Ascending aorta (tissue), 2 donors: Measurements from ENCODE around the gene GAREM1. TPM values are rescaled to one million over a fixed set of nuclear protein-coding genes. Genes with fewer than 3 reads are reported as not detected.

Experiments used
- DNase-seq, 2 donors: peaks; one replicate each; pipeline ENCODE4 v3.0.0-alpha.2; 2019; ENCODE audit warnings: low spot score in 2 of 2
- H3K27ac ChIP-seq, 2 donors: fragments of 200-600 bp; sonication (generic); one replicate each; pipeline ENCODE4 v1.5.1; 2016 to 2017; ENCODE audit warnings: mild to moderate bottlenecking in 1 of 2
- H3K27me3 ChIP-seq: fragments of 200-600 bp; sonication (generic); one replicate; pipeline ENCODE4 v1.5.1; 2017
- H3K36me3 ChIP-seq, 2 donors: fragments of 200-600 bp; sonication (generic); one replicate each; pipeline ENCODE4 v1.5.1; 2016
- H3K4me1 ChIP-seq, 2 donors: fragments of 200-600 bp; sonication (generic); one replicate each; pipeline ENCODE4 v1.5.1; 2016 to 2017; ENCODE audit warnings: mild to moderate bottlenecking in 1 of 2
- H3K4me3 ChIP-seq, 2 donors: fragments of 200-600 bp; sonication (generic); one replicate each; pipeline ENCODE4 v1.5.1; 2016 to 2017; ENCODE audit warnings: mild to moderate bottlenecking in 1 of 2
- H3K9me3 ChIP-seq, 2 donors: fragments of 200-600 bp; sonication (generic); one replicate each; pipeline ENCODE4 v1.5.1; 2016
- intact Hi-C: fragments of 100-400 bp; cut with DNase I; formaldehyde crosslinking; loops from one replicate; pipeline ENCODE4 v1.15.1; 2023
- total RNA-seq: library from RNA; depleted of rRNA; stranded (reverse); fragments of >200 nt; gene quantifications from one replicate; pipeline ENCODE4 v1.1.0, GENCODE V29; 2016
- TF ChIP-seq, protein P1 (sequence below), 3 experiments: fragments of 200-600 bp in 2 of 3; fragments of 450-650 bp in 1 of 3; sonication (generic) in 2 of 3; IDR thresholded peaks; one replicate each; pipeline ENCODE4 v1.5.1; 2016 to 2019; ENCODE audit warnings: antibody characterized with exemption in 3 of 3, mild to moderate bottlenecking in 1 of 3, moderate library complexity in 1 of 3

GAREM1 gene
- total RNA-seq, 1 donor from 2014 or later, result 8.9 TPM

DNA sequence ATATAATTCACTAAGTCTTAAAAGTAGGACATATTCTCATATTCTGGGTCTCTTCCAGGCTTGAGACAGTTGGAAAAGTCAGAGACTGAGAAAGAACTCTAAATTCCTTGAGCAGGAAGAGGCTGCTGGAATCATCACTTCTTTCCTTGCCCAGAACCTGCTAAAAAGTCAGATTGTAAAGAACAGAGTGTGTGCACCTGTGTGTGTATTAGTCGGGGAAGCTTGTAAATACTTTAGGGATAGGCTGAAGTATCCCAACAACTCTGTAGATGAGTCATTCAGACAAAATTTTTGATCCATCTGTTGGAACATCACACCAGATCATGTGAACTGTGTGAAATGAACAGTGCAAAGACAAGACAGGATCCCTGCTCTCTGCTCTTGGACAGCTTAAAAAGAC is 16.1 kb downstream of the GAREM1 start:
- intact Hi-C loops, result no loop called here

DNA sequence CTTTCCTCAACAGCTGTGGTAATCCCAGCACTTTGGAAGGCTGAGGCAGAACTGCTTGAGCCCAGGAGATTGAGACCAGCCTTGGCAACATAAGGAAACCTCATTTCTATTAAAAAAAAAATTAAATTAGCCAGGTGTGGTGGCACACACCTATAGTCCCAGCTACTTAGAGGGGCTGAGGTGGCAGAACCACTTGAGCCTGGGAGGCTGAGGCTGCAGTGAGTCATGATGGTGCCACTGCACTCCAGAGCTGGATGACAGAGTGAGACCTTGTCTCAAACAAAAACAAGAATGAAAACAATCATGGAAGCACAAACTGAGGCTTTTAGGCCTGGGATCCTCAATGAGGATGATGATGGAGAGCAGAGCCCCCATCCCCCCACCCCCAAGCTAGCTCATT is 19.8 kb downstream of the GAREM1 start:
- H3K9me3 ChIP-seq, result no peaks in the 10 kb centered on the region
- no peak overlapping the region for H3K4me3 ChIP-seq
- TF ChIP-seq, protein P1, sequence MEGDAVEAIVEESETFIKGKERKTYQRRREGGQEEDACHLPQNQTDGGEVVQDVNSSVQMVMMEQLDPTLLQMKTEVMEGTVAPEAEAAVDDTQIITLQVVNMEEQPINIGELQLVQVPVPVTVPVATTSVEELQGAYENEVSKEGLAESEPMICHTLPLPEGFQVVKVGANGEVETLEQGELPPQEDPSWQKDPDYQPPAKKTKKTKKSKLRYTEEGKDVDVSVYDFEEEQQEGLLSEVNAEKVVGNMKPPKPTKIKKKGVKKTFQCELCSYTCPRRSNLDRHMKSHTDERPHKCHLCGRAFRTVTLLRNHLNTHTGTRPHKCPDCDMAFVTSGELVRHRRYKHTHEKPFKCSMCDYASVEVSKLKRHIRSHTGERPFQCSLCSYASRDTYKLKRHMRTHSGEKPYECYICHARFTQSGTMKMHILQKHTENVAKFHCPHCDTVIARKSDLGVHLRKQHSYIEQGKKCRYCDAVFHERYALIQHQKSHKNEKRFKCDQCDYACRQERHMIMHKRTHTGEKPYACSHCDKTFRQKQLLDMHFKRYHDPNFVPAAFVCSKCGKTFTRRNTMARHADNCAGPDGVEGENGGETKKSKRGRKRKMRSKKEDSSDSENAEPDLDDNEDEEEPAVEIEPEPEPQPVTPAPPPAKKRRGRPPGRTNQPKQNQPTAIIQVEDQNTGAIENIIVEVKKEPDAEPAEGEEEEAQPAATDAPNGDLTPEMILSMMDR (IDR thresholded peaks at IDR 0.05), result no peak
- intact Hi-C loops, result no loop called here
- no peak overlapping the region for H3K27ac ChIP-seq
- H3K4me1 ChIP-seq, result peaks cover 0 to 3% of the 10 kb centered on the region in 2 donors
- DNase-seq, result no peak
- H3K27me3 ChIP-seq, result no peaks in the 10 kb centered on the region
- no peaks in the 10 kb centered on the region for H3K36me3 ChIP-seq

More for the DNA sequence above, 16.1 kb downstream of the GAREM1 start:
- Histone ChIP-seq H3K9me3 (no peaks in the 10 kb centered on the region), H3K27ac (no peak overlapping the region), H3K4me3 (no peak overlapping the region), H3K27me3 (no peaks in the 10 kb centered on the region), H3K36me3 (no peaks in the 10 kb centered on the region), H3K4me1 (peaks cover 0 to 3% of the 10 kb centered on the region in 2 donors)
- TF ChIP-seq, protein P1 (IDR thresholded peaks at IDR 0.05), result no peak
- DNase-seq, result no peak

DNA sequence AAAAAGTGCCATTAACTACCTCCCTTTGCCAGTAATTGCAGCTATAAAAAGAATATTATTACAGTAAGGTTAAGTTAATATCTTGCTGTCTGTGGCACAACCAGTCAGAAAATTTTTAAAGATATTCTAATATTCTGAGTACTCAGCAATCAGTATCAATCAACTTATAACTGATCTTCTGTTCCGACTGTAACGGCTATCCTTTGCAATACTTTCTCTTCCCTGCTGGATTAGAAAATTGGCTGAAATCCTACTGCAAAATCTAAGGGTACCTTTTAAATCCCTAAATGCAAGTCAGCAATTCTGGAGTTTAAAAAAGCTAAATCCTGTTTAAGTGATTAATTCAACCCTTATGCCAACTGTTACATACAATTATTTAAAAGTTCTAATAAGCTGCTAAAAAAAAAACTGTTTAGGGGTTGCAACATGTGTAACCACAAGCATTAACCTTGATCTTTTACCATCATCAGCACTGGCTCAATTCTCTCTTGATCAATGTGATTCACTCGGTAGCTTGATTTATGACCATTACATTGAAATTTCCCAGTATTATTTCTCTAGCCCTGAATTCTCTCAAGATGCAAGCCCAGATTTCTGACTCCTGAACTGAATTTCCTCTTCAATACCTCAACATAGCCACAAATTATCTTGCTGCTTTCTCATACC is 20.5 kb downstream of the GAREM1 start:
- H3K9me3 ChIP-seq, result no peaks in the 10 kb centered on the region
- DNase-seq, result no peak
- H3K27me3 ChIP-seq, result no peaks in the 10 kb centered on the region
- H3K27ac ChIP-seq, result no peak overlapping the region
- TF ChIP-seq, protein P1 (IDR thresholded peaks at IDR 0.05), result no peak
- intact Hi-C loops, result no loop called here
- H3K4me1 ChIP-seq, result peaks cover 0 to 3% of the 10 kb centered on the region in 2 donors
- no peaks in the 10 kb centered on the region for H3K36me3 ChIP-seq
- no peak overlapping the region for H3K4me3 ChIP-seq

DNA sequence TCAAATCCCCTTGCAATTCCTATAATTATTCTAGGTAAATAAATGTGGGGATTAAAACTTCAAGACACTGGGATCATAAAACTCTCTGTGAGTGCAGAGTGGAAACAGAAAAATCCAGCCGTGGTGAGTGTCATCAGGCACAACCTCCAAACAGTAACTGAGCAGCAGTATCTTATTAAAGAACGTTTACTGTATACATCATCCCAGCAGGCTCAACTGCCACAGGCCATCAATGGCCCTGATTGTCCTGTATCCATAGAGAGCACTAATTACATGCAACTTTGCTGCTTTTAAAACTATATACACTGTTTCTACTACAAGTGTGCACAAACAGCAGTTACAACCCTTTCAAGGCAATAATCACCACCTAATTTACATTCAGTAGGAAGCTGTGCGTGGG is 23.9 kb downstream of the GAREM1 start:
- Histone ChIP-seq H3K4me3 (no peak overlapping the region), H3K36me3 (no peaks in the 10 kb centered on the region), H3K9me3 (no peaks in the 10 kb centered on the region), H3K27ac (no peak overlapping the region), H3K4me1 (peaks cover 0 to 10% of the 10 kb centered on the region in 2 donors), H3K27me3 (no peaks in the 10 kb centered on the region)
- TF ChIP-seq, protein P1 (IDR thresholded peaks at IDR 0.05), result no peak
- DNase-seq, result no peak
- intact Hi-C loops, result no loop called here

DNA sequence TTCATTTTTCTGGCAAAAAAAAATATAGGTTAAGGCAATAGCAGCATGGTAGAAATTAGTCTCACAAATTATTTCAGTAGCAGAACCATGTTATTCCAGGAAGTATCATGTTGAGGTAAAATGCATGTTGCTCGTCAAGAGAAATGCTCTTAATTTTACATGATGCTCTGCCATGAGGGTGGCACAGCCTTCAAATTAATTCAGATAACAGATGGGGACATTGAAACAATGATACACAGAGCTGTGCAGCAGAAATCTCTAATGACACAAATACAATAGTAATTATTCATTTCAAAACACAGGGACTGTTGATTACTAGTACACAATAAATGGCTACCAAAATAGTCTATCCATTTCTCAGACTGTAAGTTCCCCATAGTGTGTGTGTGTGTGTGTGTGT is 24.8 kb downstream of the GAREM1 start:
- H3K4me3 ChIP-seq, result no peak overlapping the region
- intact Hi-C loops, result no loop called here
- H3K9me3 ChIP-seq, result no peaks in the 10 kb centered on the region
- no peaks in the 10 kb centered on the region for H3K36me3 ChIP-seq
- peaks cover 0 to 18% of the 10 kb centered on the region in 2 donors for H3K4me1 ChIP-seq
- TF ChIP-seq, protein P1 (IDR thresholded peaks at IDR 0.05), result no peak
- DNase-seq, result no peak
- no peaks in the 10 kb centered on the region for H3K27me3 ChIP-seq
- H3K27ac ChIP-seq, result no peak overlapping the region
